H1 (cell line): Measurements from ENCODE around the gene PCNX3. TPM values are rescaled to one million over a fixed set of nuclear protein-coding genes. Genes with fewer than 3 reads are reported as not detected.
A peak's percentile ranks its signal among the peaks of the same experiment; 100 is the strongest.

Experiments
- CTCF ChIA-PET: fragments of 300-600 bp; sonication (Branson Sonifier 250); formaldehyde crosslinking; loops from one replicate; lab custom pipeline; 2021; ENCODE audit not compliant: partially characterized antibody; lab: Charles Lee
- POLR2A ChIA-PET: fragments of 300-600 bp; sonication (Branson Sonifier 250); formaldehyde crosslinking; loops from one replicate; lab custom pipeline; 2021; ENCODE audit warnings: inconsistent platforms; ENCODE audit not compliant: partially characterized antibody; lab: Charles Lee
- DNase-seq, 2 experiments: peaks; one replicate each; pipeline versions ENCODE4 v3.0.0 to v3.0.0-alpha.2; 2010 to 2022; ENCODE audit warnings: low spot score in 2 of 2, low read depth in 1 of 2, mixed read lengths in 1 of 2
- FAIRE-seq: peaks from 2 replicates; lab custom pipeline; 2011; peaks lifted over from hg19 to GRCh38; lab: Jason Lieb, UNC
- H2AFZ ChIP-seq: 2 replicates; pipeline ENCODE4 v1.8.1; 2012; ENCODE audit warnings: low read length, inconsistent platforms
- H2AK5ac ChIP-seq: 2 replicates; pipeline ENCODE4 v1.6.1; 2013; ENCODE audit warnings: low read depth, low read length
- H2BK120ac ChIP-seq: replicated peaks from 2 replicates; pipeline ENCODE3; 2013; ENCODE audit warnings: low read depth, low read length, inconsistent platforms
- H2BK12ac ChIP-seq: 2 replicates; pipeline ENCODE4 v1.6.1; 2013; ENCODE audit warnings: low read depth, low read length
- H2BK15ac ChIP-seq: 2 replicates; pipeline ENCODE4 v1.6.1; 2013; ENCODE audit warnings: low read length
- H2BK20ac ChIP-seq: 2 replicates; pipeline ENCODE4 v1.6.1; 2013; ENCODE audit warnings: low read length
- H2BK5ac ChIP-seq: 2 replicates; pipeline ENCODE4 v1.6.1; 2013; ENCODE audit warnings: low read depth, low read length
- H3K14ac ChIP-seq: 2 replicates; pipeline ENCODE4 v1.6.1; 2013; ENCODE audit warnings: inconsistent platforms; ENCODE audit not compliant: insufficient read length
- H3K18ac ChIP-seq: 2 replicates; pipeline ENCODE4 v1.6.1; 2013; ENCODE audit warnings: low read length; ENCODE audit errors: extremely low read depth
- H3K23ac ChIP-seq: 2 replicates; pipeline ENCODE4 v1.6.1; 2013; ENCODE audit warnings: inconsistent platforms; ENCODE audit not compliant: insufficient read length
- H3K23me2 ChIP-seq: 2 replicates; pipeline ENCODE4 v1.6.1; 2013; ENCODE audit warnings: low read depth, low read length
- H3K27ac ChIP-seq: 2 replicates; pipeline ENCODE4 v1.6.1; 2011; ENCODE audit warnings: low read depth, low read length, inconsistent platforms
- H3K27me3 ChIP-seq, 4 experiments: replicated peaks in 1 of 4; 1 replicate in 1 of 4; 2 replicates in 3 of 4; pipeline versions ENCODE4 v1.6.1 to v1.8.1; 2011 to 2013; ENCODE audit warnings: low read length in 3 of 4, mild to moderate bottlenecking in 3 of 4, inconsistent platforms in 2 of 4, mixed read lengths in 2 of 4, moderate library complexity in 1 of 4; ENCODE audit not compliant: control insufficient read depth in 3 of 4, insufficient read depth in 3 of 4; ENCODE audit errors: extremely low read depth in 1 of 4
- H3K36me3 ChIP-seq, 4 experiments: 2 replicates each; pipeline versions ENCODE4 v1.6.1 to v1.8.1; 2011 to 2013; ENCODE audit warnings: mild to moderate bottlenecking in 4 of 4, low read length in 3 of 4, moderate library complexity in 2 of 4, control low read depth in 1 of 4, inconsistent platforms in 1 of 4; ENCODE audit not compliant: insufficient read depth in 4 of 4, control insufficient read depth in 2 of 4
- H3K4ac ChIP-seq: replicated peaks from 2 replicates; pipeline ENCODE3; 2013; ENCODE audit warnings: low read length, low read depth, mixed read lengths, inconsistent platforms; ENCODE audit not compliant: insufficient read length
- H3K4me1 ChIP-seq, 4 experiments: replicated peaks in 1 of 4; 1 replicate in 1 of 4; 2 replicates in 3 of 4; pipeline versions ENCODE4 v1.6.1 to v1.8.1; 2011 to 2013; ENCODE audit warnings: low read length in 3 of 4, inconsistent platforms in 2 of 4, mixed read lengths in 1 of 4; ENCODE audit not compliant: insufficient read depth in 4 of 4, control insufficient read depth in 3 of 4
- H3K4me2 ChIP-seq, 2 experiments: 2 replicates each; pipeline versions ENCODE4 v1.6.1 to v1.8.1; 2011 to 2013; ENCODE audit warnings: low read depth in 2 of 2, low read length in 2 of 2, control low read depth in 1 of 2, inconsistent platforms in 1 of 2, mild to moderate bottlenecking in 1 of 2; ENCODE audit not compliant: insufficient read depth in 1 of 2
- H3K4me3 ChIP-seq, 4 experiments: fragments of 200-600, 300-600 bp in 1 of 4; sonication (generic), shearing (Covaris generic), sonication (Bioruptor Twin) in 1 of 4; 2 replicates each; pipeline versions ENCODE4 v1.5.1 to v1.8.1; 2011 to 2016; ENCODE audit warnings: low read length in 4 of 4, low read depth in 3 of 4, control low read depth in 2 of 4, inconsistent platforms in 2 of 4, mild to moderate bottlenecking in 2 of 4, mixed read lengths in 1 of 4, moderate library complexity in 1 of 4; ENCODE audit not compliant: insufficient read depth in 2 of 4; ENCODE audit errors: extremely low read depth in 1 of 4
- H3K56ac ChIP-seq: replicated peaks from 2 replicates; pipeline ENCODE3; 2013; ENCODE audit warnings: low read depth, mild to moderate bottlenecking, mixed read lengths, low read length, inconsistent platforms; ENCODE audit not compliant: insufficient read length
- H3K79me1 ChIP-seq: 2 replicates; pipeline ENCODE4 v1.6.1; 2013; ENCODE audit warnings: low read depth, low read length, control low read depth
- H3K79me2 ChIP-seq, 2 experiments: 2 replicates each; pipeline versions ENCODE4 v1.6.1 to v1.8.1; 2012 to 2013; ENCODE audit warnings: low read length in 2 of 2, mild to moderate bottlenecking in 2 of 2, inconsistent platforms in 1 of 2; ENCODE audit not compliant: insufficient read depth in 2 of 2, control insufficient read depth in 1 of 2
- H3K9ac ChIP-seq, 4 experiments: replicated peaks in 1 of 4; 1 replicate in 1 of 4; 2 replicates in 3 of 4; pipeline versions ENCODE4 v1.6.1 to v1.8.1; 2011 to 2013; ENCODE audit warnings: low read depth in 3 of 4, low read length in 3 of 4, control low read depth in 2 of 4, mild to moderate bottlenecking in 2 of 4, moderate library complexity in 2 of 4, inconsistent platforms in 1 of 4; ENCODE audit errors: extremely low read depth in 1 of 4
- H3K9me3 ChIP-seq, 2 experiments: 2 replicates each; pipeline versions ENCODE4 v1.6.1 to v1.8.1; 2012 to 2013; ENCODE audit warnings: mild to moderate bottlenecking in 2 of 2, moderate library complexity in 2 of 2, control low read depth in 1 of 2, inconsistent platforms in 1 of 2, low read depth in 1 of 2, low read length in 1 of 2, mixed read lengths in 1 of 2; ENCODE audit not compliant: insufficient read depth in 2 of 2
- H4K20me1 ChIP-seq, 2 experiments: replicated peaks in 1 of 2; 2 replicates each; pipeline versions ENCODE3 to v1.8.1; 2011 to 2013; ENCODE audit warnings: inconsistent platforms in 2 of 2, low read length in 2 of 2, mild to moderate bottlenecking in 1 of 2; ENCODE audit not compliant: insufficient read depth in 2 of 2, control insufficient read depth in 1 of 2
- H4K5ac ChIP-seq: 2 replicates; pipeline ENCODE4 v1.6.1; 2013; ENCODE audit warnings: low read length, low read depth, mixed read lengths, inconsistent platforms; ENCODE audit not compliant: insufficient read length
- H4K8ac ChIP-seq: 2 replicates; pipeline ENCODE4 v1.8.0; 2013; ENCODE audit warnings: mild to moderate bottlenecking, moderate library complexity, low read length, inconsistent platforms; ENCODE audit not compliant: insufficient read depth; ENCODE audit errors: extremely low read depth
- H4K91ac ChIP-seq: replicated peaks from 2 replicates; pipeline ENCODE3; 2013; ENCODE audit warnings: low read length, mixed read lengths, inconsistent platforms; ENCODE audit not compliant: insufficient read length
- ASH2L ChIP-seq: fragments of 200-600, 300-600 bp; sonication (generic); IDR thresholded peaks from one replicate; pipeline ENCODE4 v1.7.1; 2017; ENCODE audit warnings: low read length
- CHD1 ChIP-seq: IDR thresholded peaks from 2 replicates; pipeline ENCODE4 v1.6.1; 2012; ENCODE audit warnings: low read depth, low read length, improper control_type of control experiment
- CTBP2 ChIP-seq: IDR thresholded peaks from 2 replicates; pipeline ENCODE4 v1.7.0; 2011; ENCODE audit warnings: borderline replicate concordance, mild to moderate bottlenecking, moderate library complexity, mixed read lengths, low read length; ENCODE audit not compliant: insufficient read depth, insufficient read length
- EGR1 ChIP-seq: IDR thresholded peaks from 2 replicates; pipeline ENCODE4 v1.6.1; 2011; ENCODE audit warnings: low read depth, low read length, borderline replicate concordance
- EP300 ChIP-seq, 2 experiments: IDR thresholded peaks; 1 replicate in 1 of 2; 2 replicates in 1 of 2; pipeline ENCODE4 v1.6.1; 2011 to 2012; ENCODE audit warnings: low read depth in 2 of 2, low read length in 2 of 2, mild to moderate bottlenecking in 2 of 2, borderline replicate concordance in 1 of 2, inconsistent platforms in 1 of 2, moderate library complexity in 1 of 2
- EZH2 ChIP-seq: fragments of 200-600 bp; sonication (generic); IDR thresholded peaks from 2 replicates; pipeline ENCODE4 v1.7.1; 2012; ENCODE audit warnings: low read depth, mild to moderate bottlenecking, moderate library complexity, low read length, inconsistent platforms; ENCODE audit not compliant: severe bottlenecking
- KDM1A ChIP-seq: fragments of 200-600, 300-600 bp; sonication (generic); IDR thresholded peaks from 2 replicates; pipeline ENCODE4 v1.7.1; 2016; ENCODE audit warnings: mild to moderate bottlenecking, low read length, borderline replicate concordance
- PHF8 ChIP-seq: fragments of 200-600 bp; sonication (generic); conservative IDR thresholded peaks from 2 replicates; pipeline ENCODE4 v1.7.1; 2012; ENCODE audit warnings: low read depth, mild to moderate bottlenecking, inconsistent platforms, low read length, moderate library complexity
- SRF ChIP-seq: IDR thresholded peaks from 2 replicates; pipeline ENCODE4 v1.6.1; 2011; ENCODE audit warnings: mild to moderate bottlenecking, low read depth, low read length, moderate library complexity
- TEAD4 ChIP-seq: IDR thresholded peaks from 2 replicates; pipeline ENCODE4 v1.6.1; 2012; ENCODE audit warnings: low read depth, low read length, inconsistent platforms, mixed read lengths
- WGBS, 2 experiments: shearing (Covaris generic) in 1 of 2; methylation state at CpG; one replicate each; pipeline versions ENCODE4 v1.1.6 to v1.1.7; 2013 to 2015; ENCODE audit warnings: low lambda C conversion rate in 2 of 2, mixed read lengths in 2 of 2, inconsistent platforms in 1 of 2, low coverage in 1 of 2, missing lambda C conversion rate in 1 of 2; ENCODE audit not compliant: insufficient replicate concordance in 2 of 2, insufficient coverage in 1 of 2, insufficient read length in 1 of 2; ENCODE audit errors: extremely low coverage in 1 of 2, missing lambda C conversion rate in 1 of 2; 5-methylcytosine and 5-hydroxymethylcytosine counted together
- polyA plus RNA-seq, 7 experiments: library from polyadenylated mRNA; depleted of rRNA in 3 of 7; stranded (reverse) in 5 of 7; unstranded in 2 of 7; fragments of >200 nt in 5 of 7; fragments of 200-250 nt in 2 of 7; gene quantifications; 1 replicate in 5 of 7; 2 replicates in 1 of 7; 4 replicates in 1 of 7; pipeline versions ENCODE4 v1.2.1 to v1.2.3, GENCODE V29; 2011 to 2013; ENCODE audit warnings: missing spikeins in 2 of 7, mixed read lengths in 2 of 7
- total RNA-seq: library from RNA; stranded (reverse); fragmentation: NEBNext Ultra II Directional; extraction: Animal tissue kit (Norgen Biotek cat#: 25700); gene quantifications from 2 replicates; pipeline ENCODE4 v1.2.1, GENCODE V29; 2021

PCNX3 gene
- total and polyA plus RNA-seq, 2 of the 8 experiments (the other 6 are each of a cell fraction or from before 2014, with no cell fraction given), result 27.2 to 38.8 TPM

- Histone ChIP-seq H3K79me1 (peaks cover 28% of the 10 kb centered on the region), H3K4me1 (peaks cover 0 to 29% (median 15%) of the 10 kb centered on the region in 4 experiments; a peak in 5 of 7 replicates), H3K56ac (no peak overlapping the region), H3K23ac (no peak overlapping the region), H3K9me3 (no peaks in the 10 kb centered on the region), H4K5ac (no peak overlapping the region), H2BK12ac (0 out of 2 replicates have a peak overlapping the region, but pooled peaks have one; percentile 50), H3K27me3 (no peaks in the 10 kb centered on the region; a peak in 1 of 7 replicates), H4K20me1 (peaks cover 3 to 24% of the 10 kb centered on the region in 2 experiments), H3K4me2 (peak overlapping the region in 1 of 2 experiments; percentile 87; a peak in 1 of 4 replicates), H3K14ac (no peak overlapping the region), H3K36me3 (no peaks in the 10 kb centered on the region), H3K79me2 (peaks cover 11 to 20% of the 10 kb centered on the region in 2 experiments), H3K27ac (no peak overlapping the region), H2BK20ac (no peak overlapping the region), H2AK5ac (no peak overlapping the region), H2AFZ (no peak overlapping the region), H2BK120ac (no peak overlapping the region), H2BK5ac (no peak overlapping the region; the same call in 1 of the 2 replicates), H4K91ac (no peak overlapping the region), H3K4ac (no peak overlapping the region), H3K18ac (no peak overlapping the region), H3K9ac (no peak overlapping the region), H4K8ac (no peak overlapping the region), H2BK15ac (no peak overlapping the region), H3K4me3 (0 out of 8 replicates have a peak overlapping the region, but pooled peaks of 1 of the 4 experiments have one; percentile 88), H3K23me2 (peaks cover 23% of the 10 kb centered on the region)
- no peak for FAIRE-seq
- POLR2A ChIA-PET, result interaction anchor here (1.0 to 4.4 kb wide), 5 partner anchors 11 to 189 kb away, joined by 3 to 41 read pairs (median 5); partner anchors contain the start of genes KCNK7 and NEAT1
- no peak for DNase-seq
- CTCF ChIA-PET, result interaction anchor here (0.7 to 14.8 kb wide), 6 partner anchors 8 to 70 kb away, joined by 3 to 227 read pairs (median 8); partner anchors contain the start of gene KCNK7
- 85% methylated on average over 12 of the region's 12 CpGs; no CpG with 5 or more reads in 1 of the 2 experiments for WGBS, 2 experiments
- TF ChIP-seq EP300 (IDR thresholded peaks at IDR 0.05; ENCODE audit: borderline replicate concordance in 1 of 2, low read depth in 2 of 2, low read length in 2 of 2), result no peak
- no peak for TF ChIP-seq ASH2L
- no peak for TF ChIP-seq CTBP2
- no peak for TF ChIP-seq TEAD4
- no peak for TF ChIP-seq EGR1
- no peak for TF ChIP-seq SRF
- no peak for TF ChIP-seq KDM1A
- TF ChIP-seq CHD1, result no peak
- no peak for TF ChIP-seq PHF8
- TF ChIP-seq EZH2, result no peak
Measured at GRCh38 chr11:65611758-65612603, 3.6 kb upstream of the PCNX3 start.
